ENCODE measurements around the gene CAMK2D. TPM values are rescaled to one million over a fixed set of nuclear protein-coding genes. Genes with fewer than 3 reads are reported as not detected.
A peak's percentile ranks its signal among the peaks of the same experiment; 100 is the strongest.

The CAMK2D gene
- total RNA-seq, 1 experiment from 2014 or later = 21.5 TPM

GRCh38 chr4:113450295-113451080 lies 311.1 kb downstream of the CAMK2D start:
- Histone ChIP-seq H3K27me3 (ENCODE audit: control insufficient read depth, insufficient read depth, low read length) (no peaks in the 10 kb centered on the region), H3K4me3 (ENCODE audit: insufficient read depth, low read depth, low read length) (no peak overlapping the region), H3K36me3 (replicated peaks; ENCODE audit: control insufficient read depth, insufficient read depth, low read length) (no peaks in the 10 kb centered on the region)
- no peak for DNase-seq

- Histone ChIP-seq H3K27me3 (ENCODE audit: control insufficient read depth, insufficient read depth, low read length) (no peaks in the 10 kb centered on the region), H3K36me3 (replicated peaks; ENCODE audit: control insufficient read depth, insufficient read depth, low read length) (no peaks in the 10 kb centered on the region), H3K4me3 (ENCODE audit: insufficient read depth, low read depth, low read length) (no peak overlapping the region)
- no peak for DNase-seq
Measured at GRCh38 chr4:113449410-113449974, 312.0 kb downstream of the CAMK2D start.

GRCh38 chr4:113447769-113448168 lies 313.8 kb downstream of the CAMK2D start:
- DNase-seq = no peak
- Histone ChIP-seq H3K36me3 (replicated peaks; ENCODE audit: control insufficient read depth, insufficient read depth, low read length) (no peaks in the 10 kb centered on the region), H3K27me3 (ENCODE audit: control insufficient read depth, insufficient read depth, low read length) (no peaks in the 10 kb centered on the region), H3K4me3 (ENCODE audit: insufficient read depth, low read depth, low read length) (no peak overlapping the region)

GRCh38 chr4:113447061-113447460 lies 314.5 kb downstream of the CAMK2D start:
- no peaks in the 10 kb centered on the region for H3K36me3 ChIP-seq (replicated peaks; ENCODE audit: control insufficient read depth, insufficient read depth, low read length)
- H3K27me3 ChIP-seq (ENCODE audit: control insufficient read depth, insufficient read depth, low read length) = no peaks in the 10 kb centered on the region
- no peak overlapping the region for H3K4me3 ChIP-seq (ENCODE audit: insufficient read depth, low read depth, low read length)
- DNase-seq = no peak

GRCh38 chr4:113446019-113446418 lies 315.5 kb downstream of the CAMK2D start:
- Histone ChIP-seq H3K27me3 (ENCODE audit: control insufficient read depth, insufficient read depth, low read length) (no peaks in the 10 kb centered on the region), H3K36me3 (replicated peaks; ENCODE audit: control insufficient read depth, insufficient read depth, low read length) (no peaks in the 10 kb centered on the region), H3K4me3 (ENCODE audit: insufficient read depth, low read depth, low read length) (no peak overlapping the region)
- no peak for DNase-seq

- DNase-seq = no peak
- Histone ChIP-seq H3K36me3 (replicated peaks; ENCODE audit: control insufficient read depth, insufficient read depth, low read length) (no peaks in the 10 kb centered on the region), H3K27me3 (ENCODE audit: control insufficient read depth, insufficient read depth, low read length) (no peaks in the 10 kb centered on the region), H3K4me3 (ENCODE audit: insufficient read depth, low read depth, low read length) (no peak overlapping the region)
Measured at GRCh38 chr4:113445286-113445685, 316.3 kb downstream of the CAMK2D start.

GRCh38 chr4:113444386-113444785 lies 317.2 kb downstream of the CAMK2D start:
- H3K4me3 ChIP-seq (ENCODE audit: insufficient read depth, low read depth, low read length) = no peak overlapping the region
- no peaks in the 10 kb centered on the region for H3K36me3 ChIP-seq (replicated peaks; ENCODE audit: control insufficient read depth, insufficient read depth, low read length)
- no peaks in the 10 kb centered on the region for H3K27me3 ChIP-seq (ENCODE audit: control insufficient read depth, insufficient read depth, low read length)
- no peak for DNase-seq

- H3K4me3 ChIP-seq (ENCODE audit: insufficient read depth, low read depth, low read length) = no peak overlapping the region
- H3K36me3 ChIP-seq (replicated peaks; ENCODE audit: control insufficient read depth, insufficient read depth, low read length) = no peaks in the 10 kb centered on the region
- no peak for DNase-seq
- H3K27me3 ChIP-seq (ENCODE audit: control insufficient read depth, insufficient read depth, low read length) = no peaks in the 10 kb centered on the region
Measured at GRCh38 chr4:113442826-113443225, 318.7 kb downstream of the CAMK2D start.

GRCh38 chr4:113440371-113440770 lies 321.2 kb downstream of the CAMK2D start:
- Histone ChIP-seq H3K36me3 (replicated peaks; ENCODE audit: control insufficient read depth, insufficient read depth, low read length) (no peaks in the 10 kb centered on the region), H3K4me3 (ENCODE audit: insufficient read depth, low read depth, low read length) (no peak overlapping the region), H3K27me3 (ENCODE audit: control insufficient read depth, insufficient read depth, low read length) (no peaks in the 10 kb centered on the region)
- DNase-seq = no peak

GRCh38 chr4:113438596-113438995 lies 322.9 kb downstream of the CAMK2D start:
- no peaks in the 10 kb centered on the region for H3K36me3 ChIP-seq (replicated peaks; ENCODE audit: control insufficient read depth, insufficient read depth, low read length)
- no peak for DNase-seq
- no peak overlapping the region for H3K4me3 ChIP-seq (ENCODE audit: insufficient read depth, low read depth, low read length)
- H3K27me3 ChIP-seq (ENCODE audit: control insufficient read depth, insufficient read depth, low read length) = no peaks in the 10 kb centered on the region

GRCh38 chr4:113437129-113437528 lies 324.4 kb downstream of the CAMK2D start:
- DNase-seq = no peak
- Histone ChIP-seq H3K27me3 (ENCODE audit: control insufficient read depth, insufficient read depth, low read length) (no peaks in the 10 kb centered on the region), H3K36me3 (replicated peaks; ENCODE audit: control insufficient read depth, insufficient read depth, low read length) (no peaks in the 10 kb centered on the region), H3K4me3 (ENCODE audit: insufficient read depth, low read depth, low read length) (no peak overlapping the region)

- Histone ChIP-seq H3K4me3 (ENCODE audit: insufficient read depth, low read depth, low read length) (no peak overlapping the region), H3K27me3 (ENCODE audit: control insufficient read depth, insufficient read depth, low read length) (no peaks in the 10 kb centered on the region), H3K36me3 (replicated peaks; ENCODE audit: control insufficient read depth, insufficient read depth, low read length) (no peaks in the 10 kb centered on the region)
- DNase-seq = no peak
Measured at GRCh38 chr4:113436360-113436759, 325.2 kb downstream of the CAMK2D start.

GRCh38 chr4:113435893-113436292 lies 325.6 kb downstream of the CAMK2D start:
- DNase-seq = peak; percentile 5
- H3K4me3 ChIP-seq (ENCODE audit: insufficient read depth, low read depth, low read length) = no peak overlapping the region
- H3K27me3 ChIP-seq (ENCODE audit: control insufficient read depth, insufficient read depth, low read length) = no peaks in the 10 kb centered on the region
- H3K36me3 ChIP-seq (replicated peaks; ENCODE audit: control insufficient read depth, insufficient read depth, low read length) = no peaks in the 10 kb centered on the region

- H3K4me3 ChIP-seq (ENCODE audit: insufficient read depth, low read depth, low read length) = no peak overlapping the region
- DNase-seq = no peak
- no peaks in the 10 kb centered on the region for H3K27me3 ChIP-seq (ENCODE audit: control insufficient read depth, insufficient read depth, low read length)
- H3K36me3 ChIP-seq (replicated peaks; ENCODE audit: control insufficient read depth, insufficient read depth, low read length) = no peaks in the 10 kb centered on the region
Measured at GRCh38 chr4:113434247-113434587, 327.3 kb downstream of the CAMK2D start.

GRCh38 chr4:113433536-113434246 lies 327.8 kb downstream of the CAMK2D start:
- Histone ChIP-seq H3K4me3 (ENCODE audit: insufficient read depth, low read depth, low read length) (no peak overlapping the region), H3K36me3 (replicated peaks; ENCODE audit: control insufficient read depth, insufficient read depth, low read length) (no peaks in the 10 kb centered on the region), H3K27me3 (ENCODE audit: control insufficient read depth, insufficient read depth, low read length) (no peaks in the 10 kb centered on the region)
- no peak for DNase-seq
